Measurements from ENCODE around the gene FADD.

The FADD gene

GRCh38 chr11:70229737-70230136 is 26.6 kb downstream of the FADD start:
- no peak for DNase-seq (ENCODE audit: insufficient read length, low spot score)
- no peak for TF ChIP-seq CTCF (IDR thresholded peaks at IDR 0.05; ENCODE audit: insufficient read depth, missing control alignments)
- FAIRE-seq: no peak

- DNase-seq (ENCODE audit: insufficient read length, low spot score) (no peak), FAIRE-seq (no peak)
These were observed 27.2 kb downstream of the FADD start for GRCh38 chr11:70230151-70230839.

GRCh38 chr11:70230840-70231710 is 28.0 kb downstream of the FADD start:
- no peak for TF ChIP-seq CTCF (IDR thresholded peaks at IDR 0.05; ENCODE audit: insufficient read depth, missing control alignments)
- FAIRE-seq (no peak), DNase-seq (ENCODE audit: insufficient read length, low spot score) (no peak)

More at GRCh38 chr11:70230151-70230839, 27.2 kb downstream of the FADD start:
- TF ChIP-seq CTCF (IDR thresholded peaks at IDR 0.05; ENCODE audit: insufficient read depth, missing control alignments): no peak

- FAIRE-seq (no peak), DNase-seq (ENCODE audit: insufficient read length, low spot score) (no peak)
- no peak for TF ChIP-seq CTCF (IDR thresholded peaks at IDR 0.05; ENCODE audit: insufficient read depth, missing control alignments)
These were observed 29.9 kb downstream of the FADD start for GRCh38 chr11:70233034-70233433.

- no peak for FAIRE-seq
- TF ChIP-seq CTCF (IDR thresholded peaks at IDR 0.05; ENCODE audit: insufficient read depth, missing control alignments): no peak
- no peak for DNase-seq (ENCODE audit: insufficient read length, low spot score)
These were observed 30.4 kb downstream of the FADD start for GRCh38 chr11:70233511-70233934.

- no peak for DNase-seq (ENCODE audit: insufficient read length, low spot score)
- TF ChIP-seq CTCF (IDR thresholded peaks at IDR 0.05; ENCODE audit: insufficient read depth, missing control alignments): no peak
- FAIRE-seq: no peak
These were observed 30.9 kb downstream of the FADD start for GRCh38 chr11:70233962-70234361.

- TF ChIP-seq CTCF (IDR thresholded peaks at IDR 0.05; ENCODE audit: insufficient read depth, missing control alignments): no peak
- DNase-seq (ENCODE audit: insufficient read length, low spot score) (no peak), FAIRE-seq (no peak)
These were observed 37.2 kb downstream of the FADD start for GRCh38 chr11:70240337-70240736.

All from D721Med (cell line).